H9 (cell line): ENCODE results near the gene DGCR2. TPM values are rescaled to one million over a fixed set of nuclear protein-coding genes. Genes with fewer than 3 reads are reported as not detected.

Experiments
- DNase-seq: peaks from one replicate; pipeline ENCODE4 v3.0.0-alpha.2; 2017
- H2AFZ ChIP-seq: one replicate; pipeline ENCODE4 v1.6.1; 2013; ENCODE audit warnings: mild to moderate bottlenecking, low read length, control low read depth, moderate library complexity
- H2AK5ac ChIP-seq: 2 replicates; pipeline ENCODE4 v1.6.1; 2013; ENCODE audit warnings: low read length, control low read depth, mixed read lengths; ENCODE audit not compliant: insufficient read length
- H2BK120ac ChIP-seq: one replicate; pipeline ENCODE4 v1.6.1; 2013; ENCODE audit warnings: low read depth, mild to moderate bottlenecking, low read length, control low read depth, inconsistent platforms; ENCODE audit not compliant: poor library complexity, severe bottlenecking
- H2BK12ac ChIP-seq: 2 replicates; pipeline ENCODE4 v1.6.1; 2013; ENCODE audit warnings: low read length, control low read depth, mixed read lengths, low read depth; ENCODE audit not compliant: insufficient read length
- H2BK15ac ChIP-seq: 2 replicates; pipeline ENCODE4 v1.6.1; 2013; ENCODE audit warnings: low read depth, low read length, control low read depth
- H2BK20ac ChIP-seq: one replicate; pipeline ENCODE4 v1.6.1; 2013; ENCODE audit warnings: low read depth, mild to moderate bottlenecking, low read length, control low read depth, inconsistent platforms; ENCODE audit not compliant: poor library complexity, severe bottlenecking
- H2BK5ac ChIP-seq: 2 replicates; pipeline ENCODE4 v1.6.1; 2013; ENCODE audit warnings: low read length, control low read depth, mixed read lengths; ENCODE audit not compliant: insufficient read length
- H3K14ac ChIP-seq: 2 replicates; pipeline ENCODE4 v1.6.1; 2013; ENCODE audit warnings: low read length, control low read depth; ENCODE audit not compliant: insufficient read depth
- H3K18ac ChIP-seq: 2 replicates; pipeline ENCODE4 v1.6.1; 2013; ENCODE audit warnings: low read depth, mild to moderate bottlenecking, mixed read lengths, low read length, control low read depth; ENCODE audit not compliant: insufficient read length
- H3K23ac ChIP-seq: 2 replicates; pipeline ENCODE4 v1.6.1; 2013; ENCODE audit warnings: low read length, control low read depth, mixed read lengths, low read depth; ENCODE audit not compliant: insufficient read length
- H3K23me2 ChIP-seq: 2 replicates; pipeline ENCODE4 v1.6.1; 2013; ENCODE audit warnings: low read depth, mild to moderate bottlenecking, mixed read lengths, low read length, control low read depth; ENCODE audit not compliant: insufficient read length, poor library complexity, severe bottlenecking
- H3K27ac ChIP-seq: 2 replicates; pipeline ENCODE4 v1.5.1; 2013; ENCODE audit warnings: low read length, control low read depth, mixed read lengths, low read depth; ENCODE audit not compliant: insufficient read length
- H3K27me3 ChIP-seq: 2 replicates; pipeline ENCODE4 v1.6.1; 2013; ENCODE audit warnings: low read length, control low read depth, inconsistent platforms; ENCODE audit not compliant: insufficient read depth
- H3K4ac ChIP-seq: 2 replicates; pipeline ENCODE4 v1.6.1; 2013; ENCODE audit warnings: low read depth, mild to moderate bottlenecking, control low read depth, inconsistent platforms, low read length, moderate library complexity
- H3K4me1 ChIP-seq: 2 replicates; pipeline ENCODE4 v1.6.1; 2013; ENCODE audit warnings: low read length, control low read depth, inconsistent platforms; ENCODE audit not compliant: insufficient read depth
- H3K4me2 ChIP-seq: 2 replicates; pipeline ENCODE4 v1.6.1; 2013; ENCODE audit warnings: low read length, control low read depth, mixed read lengths; ENCODE audit not compliant: insufficient read length, insufficient read depth
- H3K56ac ChIP-seq: 2 replicates; pipeline ENCODE4 v1.6.1; 2013; ENCODE audit warnings: low read depth, mild to moderate bottlenecking, mixed read lengths, low read length, control low read depth; ENCODE audit not compliant: insufficient read length
- H3K79me1 ChIP-seq: 2 replicates; pipeline ENCODE4 v1.6.1; 2013; ENCODE audit warnings: low read depth, mild to moderate bottlenecking, moderate library complexity, low read length, control low read depth, inconsistent platforms; ENCODE audit not compliant: insufficient read depth, poor library complexity, severe bottlenecking
- H3K79me2 ChIP-seq: 2 replicates; pipeline ENCODE4 v1.6.1; 2013; ENCODE audit warnings: low read length, control low read depth, inconsistent platforms; ENCODE audit not compliant: insufficient read depth
- H3K9ac ChIP-seq: 2 replicates; pipeline ENCODE4 v1.6.1; 2013; ENCODE audit warnings: low read length, control low read depth, mixed read lengths; ENCODE audit not compliant: insufficient read length; ENCODE audit errors: extremely low read depth
- H3K9me3 ChIP-seq: one replicate; pipeline ENCODE4 v1.6.1; 2013; ENCODE audit warnings: low read depth, low read length, inconsistent platforms; ENCODE audit not compliant: control insufficient read depth
- H3T11ph ChIP-seq: one replicate; pipeline ENCODE4 v1.6.1; 2013; ENCODE audit warnings: mild to moderate bottlenecking, low read length, control low read depth, inconsistent platforms
- H4K20me1 ChIP-seq: one replicate; pipeline ENCODE4 v1.6.1; 2013; ENCODE audit not compliant: control insufficient read depth, insufficient read length, insufficient read depth
- H4K5ac ChIP-seq: 2 replicates; pipeline ENCODE4 v1.6.1; 2013; ENCODE audit warnings: low read depth, mild to moderate bottlenecking, mixed read lengths, low read length, control low read depth; ENCODE audit not compliant: insufficient read length
- H4K8ac ChIP-seq: replicated peaks from 2 replicates; pipeline ENCODE4 v1.6.1; 2013; ENCODE audit warnings: low read length, control low read depth, mixed read lengths, low read depth; ENCODE audit not compliant: insufficient read length
- H4K91ac ChIP-seq: 2 replicates; pipeline ENCODE4 v1.6.1; 2013; ENCODE audit warnings: low read depth, mild to moderate bottlenecking, moderate library complexity, mixed read lengths, low read length, control low read depth; ENCODE audit not compliant: insufficient read length
- H3K27ac Mint-ChIP-seq, 3 experiments: 2 replicates in 2 of 3; 3 replicates in 1 of 3; pipeline ENCODE4 v1.8.0; 2020 to 2021; ENCODE audit warnings: mixed read lengths in 3 of 3, mild to moderate bottlenecking in 1 of 3, moderate library complexity in 1 of 3
- H3K27me3 Mint-ChIP-seq: 2 replicates; pipeline ENCODE4 v1.8.0; 2021; ENCODE audit warnings: low read depth, mild to moderate bottlenecking, moderate library complexity, mixed read lengths
- H3K36me3 Mint-ChIP-seq, 3 experiments: 2 replicates in 2 of 3; 3 replicates in 1 of 3; pipeline ENCODE4 v1.8.0; 2020 to 2021; ENCODE audit warnings: low read depth in 3 of 3, mixed read lengths in 3 of 3; ENCODE audit not compliant: insufficient read depth in 1 of 3
- H3K4me1 Mint-ChIP-seq, 2 experiments: 2 replicates each; pipeline ENCODE4 v1.8.0; 2020; ENCODE audit warnings: mixed read lengths in 2 of 2
- H3K4me3 Mint-ChIP-seq, 2 experiments: 2 replicates in 1 of 2; 3 replicates in 1 of 2; pipeline ENCODE4 v1.8.0; 2020 to 2021; ENCODE audit warnings: mild to moderate bottlenecking in 2 of 2, mixed read lengths in 2 of 2, moderate library complexity in 1 of 2
- H3K9me3 Mint-ChIP-seq, 2 experiments: 2 replicates in 1 of 2; 3 replicates in 1 of 2; pipeline ENCODE4 v1.8.0; 2020; ENCODE audit warnings: mild to moderate bottlenecking in 2 of 2, mixed read lengths in 2 of 2, moderate library complexity in 1 of 2
- WGBS: extraction: QIAGEN DNeasy Blood & Tissue Kit; methylation state at CpG from one replicate; pipeline ENCODE4 v1.1.7; 2013; ENCODE audit warnings: missing lambda C conversion rate, low lambda C conversion rate, mixed read lengths; ENCODE audit not compliant: insufficient read length; ENCODE audit errors: extremely low coverage; 5-methylcytosine and 5-hydroxymethylcytosine counted together
- total RNA-seq: library from RNA; stranded (reverse); gene quantifications from 2 replicates; pipeline ENCODE4 v1.2.1, GENCODE V29; 2021
- TF ChIP-seq, protein P1 (sequence below): fragments of 200-600 bp; sonication (generic); conservative IDR thresholded peaks from 3 replicates; pipeline ENCODE4 v1.8.0; 2021; ENCODE audit warnings: antibody characterized with exemption, mild to moderate bottlenecking

The DGCR2 gene
- total RNA-seq, 1 experiment from 2014 or later: 47.2 TPM

DNA sequence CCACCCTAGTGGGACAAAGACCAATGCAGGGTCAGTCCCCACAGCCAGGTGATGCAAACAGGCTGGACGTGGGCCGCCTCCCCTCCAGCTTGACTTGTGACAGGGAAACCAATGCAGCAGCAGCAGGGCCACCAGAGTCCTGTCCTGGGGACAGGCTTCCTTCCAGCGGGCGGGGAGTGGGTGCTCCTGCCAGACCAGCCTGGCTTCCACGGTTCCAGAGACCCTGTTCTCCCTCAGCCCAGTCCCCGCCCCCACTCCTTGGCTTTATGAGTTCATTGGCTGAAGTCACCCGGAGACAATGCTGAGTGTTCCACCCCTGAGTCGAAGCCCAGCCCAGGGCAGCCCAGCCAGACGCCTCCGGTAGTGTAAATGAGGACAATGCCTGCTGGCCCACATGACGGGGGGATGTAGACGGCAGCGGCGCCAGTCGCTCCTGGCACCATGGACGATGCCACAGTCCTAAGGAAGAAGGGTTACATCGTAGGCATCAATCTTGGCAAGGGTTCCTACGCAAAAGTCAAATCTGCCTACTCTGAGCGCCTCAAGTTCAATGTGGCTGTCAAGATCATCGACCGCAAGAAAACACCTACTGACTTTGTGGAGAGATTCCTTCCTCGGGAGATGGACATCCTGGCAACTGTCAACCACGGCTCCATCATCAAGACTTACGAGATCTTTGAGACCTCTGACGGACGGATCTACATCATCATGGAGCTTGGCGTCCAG is 8.9 kb upstream of the DGCR2 start, which contains the start of gene TSSK2:
Gene TSSK2 (plus strand): TSS at position 350 of the 726 bp plus-strand sequence. CDS start 92 bp downstream, at position 442.
- H3K27ac ChIP-seq: no peak within 1 kb of the TSS
- peak within 1 kb of the TSS in 1 of 3 experiments; percentile 56; a peak in 2 of 7 replicates for H3K27ac Mint-ChIP-seq
- H2BK5ac ChIP-seq: no peak within 1 kb of the TSS
- no peaks in the 10 kb centered on the region; the same call in 1 of the 2 replicates for H3K27me3 Mint-ChIP-seq
- TF ChIP-seq, protein P1, sequence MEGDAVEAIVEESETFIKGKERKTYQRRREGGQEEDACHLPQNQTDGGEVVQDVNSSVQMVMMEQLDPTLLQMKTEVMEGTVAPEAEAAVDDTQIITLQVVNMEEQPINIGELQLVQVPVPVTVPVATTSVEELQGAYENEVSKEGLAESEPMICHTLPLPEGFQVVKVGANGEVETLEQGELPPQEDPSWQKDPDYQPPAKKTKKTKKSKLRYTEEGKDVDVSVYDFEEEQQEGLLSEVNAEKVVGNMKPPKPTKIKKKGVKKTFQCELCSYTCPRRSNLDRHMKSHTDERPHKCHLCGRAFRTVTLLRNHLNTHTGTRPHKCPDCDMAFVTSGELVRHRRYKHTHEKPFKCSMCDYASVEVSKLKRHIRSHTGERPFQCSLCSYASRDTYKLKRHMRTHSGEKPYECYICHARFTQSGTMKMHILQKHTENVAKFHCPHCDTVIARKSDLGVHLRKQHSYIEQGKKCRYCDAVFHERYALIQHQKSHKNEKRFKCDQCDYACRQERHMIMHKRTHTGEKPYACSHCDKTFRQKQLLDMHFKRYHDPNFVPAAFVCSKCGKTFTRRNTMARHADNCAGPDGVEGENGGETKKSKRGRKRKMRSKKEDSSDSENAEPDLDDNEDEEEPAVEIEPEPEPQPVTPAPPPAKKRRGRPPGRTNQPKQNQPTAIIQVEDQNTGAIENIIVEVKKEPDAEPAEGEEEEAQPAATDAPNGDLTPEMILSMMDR: no peak
- H2AK5ac ChIP-seq: no peak within 1 kb of the TSS
- no peak within 1 kb of the TSS for H3K9ac ChIP-seq
- H2BK12ac ChIP-seq: no peak within 1 kb of the TSS
- no peak within 1 kb of the TSS for H3T11ph ChIP-seq
- WGBS: no CpG with 5 or more reads among the region's 27 CpGs
- H2AFZ ChIP-seq: no peak within 1 kb of the TSS
- H3K79me1 ChIP-seq: no peaks in the 10 kb centered on the region
- no peaks in the 10 kb centered on the region for H3K79me2 ChIP-seq
- peak; percentile 63 for DNase-seq
- H3K4me2 ChIP-seq: no peak within 1 kb of the TSS
- no peak within 1 kb of the TSS for H2BK15ac ChIP-seq
- no peaks in the 10 kb centered on the region; a peak in 1 of 4 replicates for H3K4me1 Mint-ChIP-seq
- peaks cover 8 to 42% (median 22%) of the 10 kb centered on the region in 3 experiments for H3K36me3 Mint-ChIP-seq
- no peaks in the 10 kb centered on the region for H3K4me1 ChIP-seq
- no peak within 1 kb of the TSS for H3K14ac ChIP-seq
- H4K20me1 ChIP-seq: no peaks in the 10 kb centered on the region
- H3K4me3 Mint-ChIP-seq: no peak within 1 kb of the TSS
- H4K5ac ChIP-seq: no peak within 1 kb of the TSS
- no peak within 1 kb of the TSS for H2BK20ac ChIP-seq
- no peak within 1 kb of the TSS for H3K56ac ChIP-seq
- H3K4ac ChIP-seq: no peak within 1 kb of the TSS
- no peak within 1 kb of the TSS for H4K8ac ChIP-seq
- H3K23ac ChIP-seq: no peak within 1 kb of the TSS
- no peak within 1 kb of the TSS for H2BK120ac ChIP-seq
- H3K23me2 ChIP-seq: no peaks in the 10 kb centered on the region
- H3K9me3 Mint-ChIP-seq: no peaks in the 10 kb centered on the region
- no peak within 1 kb of the TSS for H3K18ac ChIP-seq
- H3K9me3 ChIP-seq: no peaks in the 10 kb centered on the region
- no peaks in the 10 kb centered on the region for H3K27me3 ChIP-seq
- no peak within 1 kb of the TSS for H4K91ac ChIP-seq
